CD14-positive monocyte (primary cell): ENCODE data around the gene ZNF740. TPM values are rescaled to one million over a fixed set of nuclear protein-coding genes. Genes with fewer than 3 reads are reported as not detected.

ENCODE experiments used
- DNase-seq, 3 donors: peaks; one replicate each; pipeline ENCODE4 v3.0.0-alpha.2; 2011 to 2022
- H2AFZ ChIP-seq: 2 replicates; pipeline ENCODE4 v1.6.0; 2012; ENCODE audit warnings: mild to moderate bottlenecking, low read depth, low read length, inconsistent platforms; ENCODE audit not compliant: insufficient read depth, poor library complexity, severe bottlenecking
- H3K27ac ChIP-seq, 2 donors: 1 replicate in 1 of 2; 2 replicates in 1 of 2; pipeline ENCODE4 v1.5.1; 2012 to 2013; ENCODE audit warnings: low read length in 2 of 2, control low read depth in 1 of 2, inconsistent platforms in 1 of 2, low read depth in 1 of 2, mild to moderate bottlenecking in 1 of 2
- H3K27me3 ChIP-seq, 2 donors: one replicate each; pipeline versions ENCODE4 v1.6.0 to v1.6.1; 2011 to 2013; ENCODE audit warnings: low read length in 2 of 2; ENCODE audit not compliant: control insufficient read depth in 2 of 2, insufficient read depth in 2 of 2
- H3K36me3 ChIP-seq, 2 donors: replicated peaks in 1 of 2; 1 replicate in 1 of 2; 2 replicates in 1 of 2; pipeline versions ENCODE4 v1.5.1 to v1.6.1; 2012 to 2013; ENCODE audit warnings: low read length in 2 of 2, control low read depth in 1 of 2, inconsistent platforms in 1 of 2, mild to moderate bottlenecking in 1 of 2; ENCODE audit not compliant: insufficient read depth in 2 of 2, control insufficient read depth in 1 of 2
- H3K4me1 ChIP-seq, 2 donors: 1 replicate in 1 of 2; 2 replicates in 1 of 2; pipeline versions ENCODE4 v1.5.1 to v1.6.1; 2012 to 2013; ENCODE audit warnings: low read length in 2 of 2, control low read depth in 1 of 2, inconsistent platforms in 1 of 2, mild to moderate bottlenecking in 1 of 2, moderate library complexity in 1 of 2; ENCODE audit not compliant: insufficient read depth in 2 of 2, control insufficient read depth in 1 of 2
- H3K4me2 ChIP-seq: replicated peaks from 2 replicates; pipeline ENCODE3; 2012; ENCODE audit warnings: low read length, moderate library complexity, mild to moderate bottlenecking; ENCODE audit not compliant: poor library complexity, severe bottlenecking; ENCODE audit errors: extremely low read depth
- H3K4me3 ChIP-seq, 3 experiments: fragments of 200-600 bp in 1 of 3; sonication (generic) in 1 of 3; replicated peaks in 1 of 3; 1 replicate in 2 of 3; 2 replicates in 1 of 3; pipeline ENCODE4 v1.5.1; 2011 to 2013; ENCODE audit warnings: low read length in 3 of 3, mild to moderate bottlenecking in 3 of 3, control low read depth in 2 of 3, low read depth in 2 of 3, inconsistent platforms in 1 of 3, moderate library complexity in 1 of 3
- H3K79me2 ChIP-seq: 2 replicates; pipeline ENCODE4 v1.6.0; 2012; ENCODE audit warnings: mild to moderate bottlenecking, control low read depth, inconsistent platforms, low read length, moderate library complexity; ENCODE audit not compliant: insufficient read depth
- H3K9ac ChIP-seq: 2 replicates; pipeline ENCODE4 v1.6.0; 2017; ENCODE audit warnings: low read length, mild to moderate bottlenecking; ENCODE audit not compliant: insufficient read depth, poor library complexity, severe bottlenecking
- H3K9me3 ChIP-seq, 2 donors: replicated peaks in 1 of 2; 1 replicate in 1 of 2; 2 replicates in 1 of 2; pipeline versions ENCODE4 v1.5.1 to v1.6.1; 2012 to 2013; ENCODE audit warnings: low read length in 2 of 2, control low read depth in 1 of 2; ENCODE audit not compliant: control insufficient read depth in 1 of 2, insufficient read depth in 1 of 2
- H4K20me1 ChIP-seq: 2 replicates; pipeline ENCODE4 v1.6.0; 2012; ENCODE audit warnings: mild to moderate bottlenecking, low read length, control low read depth, moderate library complexity; ENCODE audit not compliant: insufficient read depth
- H3K27ac Mint-ChIP-seq, 7 donors: one replicate each; pipeline ENCODE4 v1.8.0; 2020; ENCODE audit warnings: mild to moderate bottlenecking in 7 of 7, mixed read lengths in 7 of 7, moderate library complexity in 6 of 7, inconsistent platforms in 2 of 7
- H3K27me3 Mint-ChIP-seq, 3 donors: one replicate each; pipeline ENCODE4 v1.8.0; 2021 to 2022; ENCODE audit warnings: low read depth in 3 of 3, mild to moderate bottlenecking in 3 of 3, mixed read lengths in 3 of 3, moderate library complexity in 3 of 3, inconsistent platforms in 1 of 3
- H3K36me3 Mint-ChIP-seq, 2 donors: one replicate each; pipeline ENCODE4 v1.8.0; 2020; ENCODE audit warnings: mixed read lengths in 2 of 2, inconsistent platforms in 1 of 2, mild to moderate bottlenecking in 1 of 2
- H3K4me1 Mint-ChIP-seq: one replicate; pipeline ENCODE4 v1.8.0; 2020; ENCODE audit warnings: mild to moderate bottlenecking, mixed read lengths
- H3K4me3 Mint-ChIP-seq, 2 donors: one replicate each; pipeline ENCODE4 v1.8.0; 2020; ENCODE audit warnings: mild to moderate bottlenecking in 2 of 2, mixed read lengths in 2 of 2, moderate library complexity in 1 of 2
- H3K9me3 Mint-ChIP-seq, 7 donors: one replicate each; pipeline ENCODE4 v1.8.0; 2020 to 2022; ENCODE audit warnings: mixed read lengths in 7 of 7, mild to moderate bottlenecking in 6 of 7, moderate library complexity in 6 of 7, inconsistent platforms in 2 of 7
- CTCF ChIP-seq: fragments of 200-600 bp; IDR thresholded peaks from one replicate; pipeline ENCODE4 v1.8.0; 2022; ENCODE audit warnings: antibody characterized with exemption, mild to moderate bottlenecking
- WGBS: methylation state at CpG from one replicate; pipeline ENCODE4 v1.1.5; 2013; ENCODE audit warnings: missing lambda C conversion rate; ENCODE audit not compliant: insufficient coverage; 5-methylcytosine and 5-hydroxymethylcytosine counted together
- intact Hi-C, 2 donors: fragments of 100-400 bp; cut with micrococcal nuclease; formaldehyde crosslinking; loops; one replicate each; pipeline versions ENCODE4 v1.15.0 to v1.15.1; 2023
- polyA plus RNA-seq, 3 donors: library from polyadenylated mRNA; depleted of rRNA in 1 of 3; unstranded in 2 of 3; stranded (reverse) in 1 of 3; fragments of 300-500 nt in 2 of 3; fragments of >200 nt in 1 of 3; fragmentation: Illumina TruSeq in 2 of 3; gene quantifications; 1 replicate in 2 of 3; 2 replicates in 1 of 3; pipeline ENCODE4 v1.2.3, GENCODE V29; 2012 to 2021

The ZNF740 gene
- polyA plus RNA-seq, 3 donors: 0.74 to 15.4 (median 1.3) TPM

GRCh38 chr12:53233671-53234121, 53.2 kb downstream of the ZNF740 start:
- Histone ChIP-seq H3K4me2 (no peak overlapping the region), H3K9me3 (no peaks in the 10 kb centered on the region), H3K27me3 (peaks cover 10 to 54% of the 10 kb centered on the region in 2 donors), H3K9ac (no peak overlapping the region), H3K36me3 (no peaks in the 10 kb centered on the region), H2AFZ (no peak overlapping the region), H3K27ac (no peak overlapping the region), H3K4me3 (no peak overlapping the region), H3K4me1 (peaks cover 18 to 21% of the 10 kb centered on the region in 2 donors), H4K20me1 (no peaks in the 10 kb centered on the region), H3K79me2 (no peaks in the 10 kb centered on the region)
- peaks cover 0 to 4% (median 0%) of the 10 kb centered on the region in 7 donors for H3K9me3 Mint-ChIP-seq
- H3K4me1 Mint-ChIP-seq: peaks cover 22% of the 10 kb centered on the region
- peak overlapping the region in 1 of 7 donors; percentile 58 for H3K27ac Mint-ChIP-seq
- peaks cover 3 to 6% of the 10 kb centered on the region in 2 donors for H3K36me3 Mint-ChIP-seq
- H3K27me3 Mint-ChIP-seq: peaks cover 53 to 66% (median 64%) of the 10 kb centered on the region in 3 donors
- TF ChIP-seq CTCF: no peak
- 58% methylated on average over 3 of the region's 7 CpGs for WGBS
- DNase-seq: no peak
- H3K4me3 Mint-ChIP-seq: peak overlapping the region in 1 of 2 donors; percentile 90
- intact Hi-C loops: no loop called here

GRCh38 chr12:53234271-53234914, 53.9 kb downstream of the ZNF740 start:
- peak overlapping the region in 1 of 2 donors; percentile 75 for H3K4me3 Mint-ChIP-seq
- no peaks in the 10 kb centered on the region for H3K9me3 ChIP-seq
- peaks cover 18 to 21% of the 10 kb centered on the region in 2 donors for H3K4me1 ChIP-seq
- no peak for TF ChIP-seq CTCF
- peaks cover 3 to 6% of the 10 kb centered on the region in 2 donors for H3K36me3 Mint-ChIP-seq
- H3K27me3 Mint-ChIP-seq: peaks cover 49 to 66% (median 63%) of the 10 kb centered on the region in 3 donors
- H3K4me1 Mint-ChIP-seq: peaks cover 22% of the 10 kb centered on the region
- no peak overlapping the region for H3K27ac ChIP-seq
- H3K4me2 ChIP-seq: no peak overlapping the region
- H3K9me3 Mint-ChIP-seq: peaks cover 0 to 4% (median 0%) of the 10 kb centered on the region in 7 donors
- intact Hi-C loops: no loop called here
- H3K36me3 ChIP-seq: no peaks in the 10 kb centered on the region
- peaks cover 10 to 54% of the 10 kb centered on the region in 2 donors for H3K27me3 ChIP-seq
- H2AFZ ChIP-seq: no peak overlapping the region
- no peak overlapping the region for H3K27ac Mint-ChIP-seq
- H3K79me2 ChIP-seq: no peaks in the 10 kb centered on the region
- no peak overlapping the region for H3K9ac ChIP-seq
- 4% methylated on average over 8 of the region's 12 CpGs for WGBS
- no peak overlapping the region for H3K4me3 ChIP-seq
- DNase-seq: no peak
- no peaks in the 10 kb centered on the region for H4K20me1 ChIP-seq
